Ishikawa (cell line): Measurements from ENCODE around the gene VBP1.

Experiments
- CEBPB ChIP-seq: IDR thresholded peaks from 2 replicates; pipeline ENCODE4 v1.6.1; 2012
- CREB1 ChIP-seq: IDR thresholded peaks from 2 replicates; pipeline ENCODE4 v1.6.1; 2012; ENCODE audit warnings: low read depth
- EGR1 ChIP-seq: IDR thresholded peaks from 2 replicates; pipeline ENCODE4 v1.6.1; 2012
- EP300 ChIP-seq: IDR thresholded peaks from 2 replicates; pipeline ENCODE4 v1.6.1; 2012; ENCODE audit warnings: borderline replicate concordance
- FOXM1 ChIP-seq: IDR thresholded peaks from 2 replicates; pipeline ENCODE4 v1.6.1; 2012; ENCODE audit warnings: low read depth, borderline replicate concordance
- NFIC ChIP-seq: IDR thresholded peaks from 2 replicates; pipeline ENCODE4 v1.6.1; 2012
- RAD21 ChIP-seq: IDR thresholded peaks from 2 replicates; pipeline ENCODE4 v1.6.1; 2012; ENCODE audit warnings: low read depth
- TAF1 ChIP-seq: IDR thresholded peaks from 2 replicates; pipeline ENCODE4 v1.6.1; 2012; ENCODE audit warnings: low read depth, mild to moderate bottlenecking
- TCF12 ChIP-seq: IDR thresholded peaks from 2 replicates; pipeline ENCODE4 v1.6.1; 2012; ENCODE audit warnings: low read depth
- TEAD4 ChIP-seq: IDR thresholded peaks from 2 replicates; pipeline ENCODE4 v1.6.1; 2012
- YY1 ChIP-seq: IDR thresholded peaks from 2 replicates; pipeline ENCODE4 v1.6.1; 2012; ENCODE audit warnings: low read depth
- ZBTB7A ChIP-seq: IDR thresholded peaks from 2 replicates; pipeline ENCODE4 v1.6.1; 2012; ENCODE audit warnings: low read depth
- TF ChIP-seq, protein P1 (sequence below): IDR thresholded peaks from 2 replicates; pipeline ENCODE4 v1.6.1; 2012
- TF ChIP-seq, protein P2 (sequence below): IDR thresholded peaks from 2 replicates; pipeline ENCODE4 v1.6.1; 2012; ENCODE audit warnings: low read depth, mild to moderate bottlenecking
- TF ChIP-seq, protein P3 (sequence below): IDR thresholded peaks from 2 replicates; pipeline ENCODE4 v1.6.1; 2012

The VBP1 gene, protein sequence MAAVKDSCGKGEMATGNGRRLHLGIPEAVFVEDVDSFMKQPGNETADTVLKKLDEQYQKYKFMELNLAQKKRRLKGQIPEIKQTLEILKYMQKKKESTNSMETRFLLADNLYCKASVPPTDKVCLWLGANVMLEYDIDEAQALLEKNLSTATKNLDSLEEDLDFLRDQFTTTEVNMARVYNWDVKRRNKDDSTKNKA

DNA sequence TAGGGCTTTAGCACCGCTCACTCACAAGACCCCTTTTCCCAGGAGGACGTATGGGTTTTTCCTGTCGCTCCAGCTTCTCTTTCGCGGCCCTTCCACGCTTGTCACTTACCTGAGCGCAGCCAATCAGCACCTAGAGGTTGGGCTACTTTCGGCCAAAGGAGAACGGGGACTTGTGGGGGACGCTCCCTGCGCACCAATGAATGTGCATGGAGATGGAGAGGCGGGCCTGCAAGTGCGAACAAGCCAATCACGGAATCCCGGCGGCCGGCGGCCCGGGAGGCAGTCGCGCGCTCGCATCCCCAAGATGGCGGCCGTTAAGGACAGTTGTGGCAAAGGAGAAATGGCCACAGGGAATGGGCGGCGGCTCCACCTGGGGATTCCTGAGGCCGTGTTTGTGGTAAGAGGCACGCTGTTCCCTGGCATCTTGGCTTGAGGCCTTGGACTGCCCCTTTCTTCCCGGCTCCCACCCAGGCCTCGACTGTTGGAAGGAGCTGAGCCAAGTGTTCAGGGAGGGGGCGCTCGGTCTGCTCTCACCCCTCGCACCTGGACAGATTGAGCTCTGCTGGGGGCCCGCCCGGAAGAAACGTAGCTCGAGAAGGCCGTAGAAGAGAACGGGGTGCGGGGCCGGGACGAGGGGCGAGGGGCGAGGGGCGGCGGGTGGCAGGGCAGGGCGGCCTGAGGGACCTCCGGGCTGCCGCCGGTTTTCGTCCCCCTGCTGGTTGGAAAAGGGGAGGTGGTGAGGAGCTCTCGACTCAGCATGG lies at the start of gene VBP1:
Gene VBP1 (plus strand): TSS at position 282 of the 761 bp plus-strand sequence. CDS start 23 bp downstream, at position 305.
- TF ChIP-seq TAF1 (peak; percentile 84), FOXM1 (no peak), CEBPB (no peak), EP300 (no peak), YY1 (peak; percentile 90), EGR1 (no peak), RAD21 (no peak), NFIC (no peak), TCF12 (no peak), ZBTB7A (no peak), TEAD4 (no peak), CREB1 (no peak)
- TF ChIP-seq, protein P1, sequence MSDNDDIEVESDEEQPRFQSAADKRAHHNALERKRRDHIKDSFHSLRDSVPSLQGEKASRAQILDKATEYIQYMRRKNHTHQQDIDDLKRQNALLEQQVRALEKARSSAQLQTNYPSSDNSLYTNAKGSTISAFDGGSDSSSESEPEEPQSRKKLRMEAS = 0 out of 2 replicates have a peak, but pooled peaks have one; percentile 10
- TF ChIP-seq, protein P2, sequence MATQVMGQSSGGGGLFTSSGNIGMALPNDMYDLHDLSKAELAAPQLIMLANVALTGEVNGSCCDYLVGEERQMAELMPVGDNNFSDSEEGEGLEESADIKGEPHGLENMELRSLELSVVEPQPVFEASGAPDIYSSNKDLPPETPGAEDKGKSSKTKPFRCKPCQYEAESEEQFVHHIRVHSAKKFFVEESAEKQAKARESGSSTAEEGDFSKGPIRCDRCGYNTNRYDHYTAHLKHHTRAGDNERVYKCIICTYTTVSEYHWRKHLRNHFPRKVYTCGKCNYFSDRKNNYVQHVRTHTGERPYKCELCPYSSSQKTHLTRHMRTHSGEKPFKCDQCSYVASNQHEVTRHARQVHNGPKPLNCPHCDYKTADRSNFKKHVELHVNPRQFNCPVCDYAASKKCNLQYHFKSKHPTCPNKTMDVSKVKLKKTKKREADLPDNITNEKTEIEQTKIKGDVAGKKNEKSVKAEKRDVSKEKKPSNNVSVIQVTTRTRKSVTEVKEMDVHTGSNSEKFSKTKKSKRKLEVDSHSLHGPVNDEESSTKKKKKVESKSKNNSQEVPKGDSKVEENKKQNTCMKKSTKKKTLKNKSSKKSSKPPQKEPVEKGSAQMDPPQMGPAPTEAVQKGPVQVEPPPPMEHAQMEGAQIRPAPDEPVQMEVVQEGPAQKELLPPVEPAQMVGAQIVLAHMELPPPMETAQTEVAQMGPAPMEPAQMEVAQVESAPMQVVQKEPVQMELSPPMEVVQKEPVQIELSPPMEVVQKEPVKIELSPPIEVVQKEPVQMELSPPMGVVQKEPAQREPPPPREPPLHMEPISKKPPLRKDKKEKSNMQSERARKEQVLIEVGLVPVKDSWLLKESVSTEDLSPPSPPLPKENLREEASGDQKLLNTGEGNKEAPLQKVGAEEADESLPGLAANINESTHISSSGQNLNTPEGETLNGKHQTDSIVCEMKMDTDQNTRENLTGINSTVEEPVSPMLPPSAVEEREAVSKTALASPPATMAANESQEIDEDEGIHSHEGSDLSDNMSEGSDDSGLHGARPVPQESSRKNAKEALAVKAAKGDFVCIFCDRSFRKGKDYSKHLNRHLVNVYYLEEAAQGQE = no peak
- TF ChIP-seq, protein P3, sequence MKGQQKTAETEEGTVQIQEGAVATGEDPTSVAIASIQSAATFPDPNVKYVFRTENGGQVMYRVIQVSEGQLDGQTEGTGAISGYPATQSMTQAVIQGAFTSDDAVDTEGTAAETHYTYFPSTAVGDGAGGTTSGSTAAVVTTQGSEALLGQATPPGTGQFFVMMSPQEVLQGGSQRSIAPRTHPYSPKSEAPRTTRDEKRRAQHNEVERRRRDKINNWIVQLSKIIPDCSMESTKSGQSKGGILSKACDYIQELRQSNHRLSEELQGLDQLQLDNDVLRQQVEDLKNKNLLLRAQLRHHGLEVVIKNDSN = no peak

DNA sequence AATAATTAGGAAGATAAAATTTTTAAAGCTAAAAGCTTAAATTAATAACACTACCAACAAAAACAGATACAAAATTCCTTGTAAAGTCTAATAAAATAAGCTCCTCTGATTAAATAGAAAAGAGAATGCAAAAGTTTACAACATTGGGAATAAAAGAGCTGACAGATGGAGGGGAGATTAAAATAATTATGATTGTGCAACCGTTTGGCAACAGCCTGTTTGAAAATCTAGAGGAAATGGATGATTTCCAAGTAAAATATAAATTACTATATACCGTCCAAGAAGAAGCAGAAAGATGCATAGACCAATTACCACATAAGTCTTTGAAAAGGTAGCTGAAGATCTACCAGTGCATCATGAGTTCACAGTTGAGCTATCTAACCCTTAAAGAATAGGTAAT lies 46.4 kb upstream of the VBP1 start:
- no peak for TF ChIP-seq CREB1
- no peak for TF ChIP-seq CEBPB
- TF ChIP-seq EP300 = no peak
- TF ChIP-seq TCF12 = no peak
- TF ChIP-seq, protein P1 = no peak
- no peak for TF ChIP-seq TEAD4
- no peak for TF ChIP-seq TAF1
- TF ChIP-seq RAD21 = no peak
- no peak for TF ChIP-seq EGR1
- TF ChIP-seq, protein P3 = no peak
- no peak for TF ChIP-seq FOXM1
- no peak for TF ChIP-seq ZBTB7A
- no peak for TF ChIP-seq NFIC
- no peak for TF ChIP-seq YY1
- TF ChIP-seq, protein P2 = no peak

DNA sequence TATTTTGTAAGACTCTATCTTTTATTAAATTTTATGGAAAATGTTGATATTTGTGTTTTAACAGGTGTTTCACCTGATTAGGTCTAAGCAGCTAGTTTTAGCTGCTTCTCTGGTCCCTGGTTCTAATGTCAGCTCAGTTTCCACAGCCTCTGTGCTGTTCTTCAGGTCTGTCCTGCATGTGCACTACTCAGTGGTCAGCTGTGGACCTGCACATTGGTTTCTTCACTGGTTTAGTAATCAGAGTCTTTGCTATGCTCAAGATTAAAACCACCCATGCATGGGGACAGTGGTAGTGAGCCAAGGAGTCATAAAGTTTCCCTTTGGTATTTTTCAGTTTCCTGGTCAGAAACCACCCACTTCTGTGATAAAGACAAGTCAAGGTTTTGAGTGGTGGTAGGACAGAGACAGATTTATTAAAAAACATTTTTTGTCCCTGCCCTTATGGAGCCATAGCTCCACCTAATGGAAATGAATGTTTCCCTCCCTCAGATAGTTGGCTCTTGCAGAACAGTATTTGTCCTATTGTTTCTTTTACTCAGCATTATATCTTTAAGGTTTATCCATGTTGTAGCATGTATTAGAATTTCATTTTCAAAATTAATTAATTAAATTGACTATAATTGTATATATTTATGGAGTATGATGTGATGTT lies 36.8 kb upstream of the VBP1 start:
- TF ChIP-seq NFIC (no peak), RAD21 (peak; percentile 45)

DNA sequence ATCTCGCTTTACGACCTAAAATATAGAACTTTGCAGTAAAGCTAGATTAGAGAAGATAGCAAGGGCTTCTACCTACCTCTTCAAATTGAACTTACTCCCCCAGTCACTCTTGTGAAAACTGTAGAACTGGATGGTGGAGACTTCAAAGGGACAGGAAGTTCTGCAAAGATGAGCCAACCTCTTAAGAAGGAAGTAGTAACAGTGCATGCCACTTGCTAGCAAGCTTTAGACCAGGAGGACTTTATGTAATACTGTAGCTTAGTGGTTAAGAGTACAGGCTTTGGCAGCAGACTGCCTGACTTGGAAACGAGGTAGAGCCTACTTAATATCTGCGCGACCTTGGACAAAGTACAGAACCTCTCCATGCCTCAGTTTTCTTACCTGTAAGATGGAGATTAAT lies 27.5 kb upstream of the VBP1 start:
- TF ChIP-seq, protein P3 = no peak
- TF ChIP-seq FOXM1 (no peak), YY1 (no peak), TEAD4 (no peak), NFIC (no peak), CREB1 (no peak), EGR1 (no peak), RAD21 (no peak), ZBTB7A (no peak), CEBPB (no peak)
- TF ChIP-seq, protein P1 = no peak
